Skeletal muscle tissue (tissue), 5 donors: Measurements from ENCODE around the gene POU5F1. TPM values are rescaled to one million over a fixed set of nuclear protein-coding genes. Genes with fewer than 3 reads are reported as not detected.

Experiments used
- H3K27ac ChIP-seq: one replicate; pipeline ENCODE4 v1.7.0; 2013; ENCODE audit warnings: mild to moderate bottlenecking, low read depth, low read length, inconsistent platforms
- H3K27me3 ChIP-seq, 3 donors: one replicate each; pipeline ENCODE4 v1.7.0; 2013; ENCODE audit warnings: low read length in 3 of 3; ENCODE audit not compliant: control insufficient read depth in 3 of 3, insufficient read depth in 3 of 3
- H3K36me3 ChIP-seq, 3 donors: one replicate each; pipeline ENCODE4 v1.7.0; 2013; ENCODE audit warnings: low read length in 3 of 3; ENCODE audit not compliant: control insufficient read depth in 3 of 3, insufficient read depth in 3 of 3
- H3K4me1 ChIP-seq, 3 donors: one replicate each; pipeline ENCODE4 v1.7.0; 2013; ENCODE audit warnings: low read length in 3 of 3, mild to moderate bottlenecking in 3 of 3; ENCODE audit not compliant: control insufficient read depth in 3 of 3, insufficient read depth in 3 of 3
- H3K4me3 ChIP-seq, 3 donors: one replicate each; pipeline ENCODE4 v1.7.0; 2013; ENCODE audit warnings: low read length in 3 of 3
- H3K9ac ChIP-seq, 3 donors: one replicate each; pipeline ENCODE4 v1.7.0; 2013; ENCODE audit warnings: low read length in 3 of 3, mild to moderate bottlenecking in 3 of 3, moderate library complexity in 2 of 3, low read depth in 1 of 3
- H3K9me3 ChIP-seq, 3 donors: one replicate each; pipeline ENCODE4 v1.7.0; 2013; ENCODE audit warnings: low read length in 3 of 3; ENCODE audit not compliant: control insufficient read depth in 3 of 3
- small RNA-seq: library from RNA; depleted of rRNA; stranded (forward); fragments of <200 nt; gene quantifications from one replicate; pipeline ENCODE3, GENCODE V24; 2014
- total RNA-seq: library from RNA; depleted of rRNA; stranded (reverse); fragments of >200 nt; gene quantifications from one replicate; pipeline ENCODE4 v1.2.3, GENCODE V29; 2014
- donor health status: Osteomylitis.

Gene POU5F1
- total RNA-seq, 1 donor from 2014 or later = not detected

- Histone ChIP-seq H3K4me3 (no peak overlapping the region), H3K27ac (no peak overlapping the region), H3K9me3 (no peaks in the 10 kb centered on the region), H3K4me1 (peaks cover 12 to 33% (median 23%) of the 10 kb centered on the region in 3 donors), H3K36me3 (no peaks in the 10 kb centered on the region), H3K9ac (no peak overlapping the region), H3K27me3 (peaks cover 0 to 2% (median 0%) of the 10 kb centered on the region in 3 donors)
Observed at GRCh38 chr6:31118178-31118577, 52.3 kb downstream of the POU5F1 start.

GRCh38 chr6:31116661-31117385 lies 53.7 kb downstream of the POU5F1 start:
- Histone ChIP-seq H3K9me3 (no peaks in the 10 kb centered on the region), H3K27ac (no peak overlapping the region), H3K36me3 (no peaks in the 10 kb centered on the region), H3K4me1 (peaks cover 12 to 25% (median 12%) of the 10 kb centered on the region in 3 donors), H3K4me3 (peak overlapping the region in 2 of 3 donors; percentile 38 to 45), H3K27me3 (peaks cover 0 to 5% (median 0%) of the 10 kb centered on the region in 3 donors), H3K9ac (peak overlapping the region in 1 of 3 donors; percentile 8)

- Histone ChIP-seq H3K27me3 (peaks cover 0 to 6% (median 0%) of the 10 kb centered on the region in 3 donors), H3K9ac (peak overlapping the region in 1 of 3 donors; percentile 8), H3K4me3 (no peak overlapping the region), H3K36me3 (no peaks in the 10 kb centered on the region), H3K9me3 (no peaks in the 10 kb centered on the region), H3K27ac (no peak overlapping the region), H3K4me1 (peaks cover 12 to 25% (median 12%) of the 10 kb centered on the region in 3 donors)
Observed at GRCh38 chr6:31115941-31116560, 54.4 kb downstream of the POU5F1 start.

- Histone ChIP-seq H3K36me3 (no peaks in the 10 kb centered on the region), H3K27me3 (peaks cover 0 to 9% (median under 1%) of the 10 kb centered on the region in 3 donors), H3K4me1 (peaks cover 12 to 25% (median 12%) of the 10 kb centered on the region in 3 donors), H3K9ac (no peak overlapping the region), H3K9me3 (no peaks in the 10 kb centered on the region), H3K4me3 (peak overlapping the region in 2 of 3 donors; percentile 13 to 23), H3K27ac (peak overlapping the region; percentile 64)
Observed at GRCh38 chr6:31114970-31115849, 55.3 kb downstream of the POU5F1 start.

- H3K9ac ChIP-seq = no peak within 1 kb of the TSS
- no peaks in the 10 kb centered on the region for H3K36me3 ChIP-seq
- H3K9me3 ChIP-seq = no peaks in the 10 kb centered on the region
- peak within 1 kb of the TSS in 2 of 3 donors; percentile 13 to 23 for H3K4me3 ChIP-seq
- H3K27ac ChIP-seq = peak within 1 kb of the TSS; percentile 64
- peaks cover 4 to 15% (median 7%) of the 10 kb centered on the region in 3 donors for H3K27me3 ChIP-seq
- H3K4me1 ChIP-seq = peaks cover 12 to 25% (median 12%) of the 10 kb centered on the region in 3 donors
Observed at GRCh38 chr6:31114541-31114878, 56.0 kb downstream of the POU5F1 start, which contains the start of gene PSORS1C1. Gene PSORS1C1 (plus strand): TSS chr6:31114800. CDS start chr6:31129633, 14,833 bp downstream.

Small RNA genes within 50 kb of the gene (small RNA-seq; reads per million reads assigned to genes)
- gene POLR2LP1 = not detected

Other genes starting within 250 kb of the POU5F1 start
- not detected for gene SFTA2, start 238.5 kb downstream of the POU5F1 start, total RNA-seq
- not detected for gene MUCL3, start 229.7 kb downstream of the POU5F1 start, total RNA-seq
- gene MUC21, start 187.0 kb downstream of the POU5F1 start, total RNA-seq = not detected
- not detected for gene MUC22, start 160.2 kb downstream of the POU5F1 start, total RNA-seq
- gene C6orf15, start 58.1 kb downstream of the POU5F1 start, total RNA-seq = not detected
- gene PSORS1C1, start 55.9 kb downstream of the POU5F1 start, total RNA-seq = under 0.01 TPM
- gene CDSN, start 50.2 kb downstream of the POU5F1 start, total RNA-seq = not detected
- not detected for gene PSORS1C2, start 31.6 kb downstream of the POU5F1 start, total RNA-seq
- gene CCHCR1, start 12.9 kb downstream of the POU5F1 start, total RNA-seq = 9.9 TPM
- 8.4 TPM for gene TCF19, start 12.1 kb downstream of the POU5F1 start, total RNA-seq
- 56.9 TPM for gene HLA-C, start 101.4 kb upstream of the POU5F1 start, total RNA-seq
- gene HLA-B, start 186.5 kb upstream of the POU5F1 start, total RNA-seq = 92.9 TPM
- 5.2 TPM for gene MICA, start 232.9 kb upstream of the POU5F1 start, total RNA-seq